ENCODE results near the gene HYLS1. TPM values are rescaled to one million over a fixed set of nuclear protein-coding genes. Genes with fewer than 3 reads are reported as not detected.
A peak's percentile ranks its signal among the peaks of the same experiment; 100 is the strongest.

Gene HYLS1
- polyA plus RNA-seq, 4 donors: 10.3 to 14.0 (median 13.4) TPM

DNA sequence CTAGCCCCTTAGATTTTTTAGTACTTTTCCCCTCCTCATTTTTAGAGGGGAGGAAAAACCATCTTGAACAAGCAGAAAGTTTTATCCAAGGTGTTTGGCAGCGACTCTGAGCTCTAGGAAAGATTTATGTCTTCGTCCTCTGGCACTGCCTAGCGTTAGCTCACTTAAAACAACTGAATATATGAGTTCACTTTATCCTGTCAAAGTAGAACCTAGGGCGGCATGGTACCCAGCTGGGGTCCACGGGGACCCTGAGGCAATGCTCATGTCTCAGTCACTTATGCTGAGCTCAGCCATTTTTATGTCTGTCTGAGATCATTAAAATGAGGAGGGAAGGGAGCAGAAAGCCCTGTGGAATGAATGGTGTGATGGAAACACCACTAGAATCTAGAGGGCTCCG is 44.2 kb downstream of the HYLS1 start:
- DNase-seq (ENCODE audit: low read depth in 4 of 4, low spot score in 3 of 4): no peak

GRCh38 chr11:125932301-125932700 is 44.8 kb downstream of the HYLS1 start:
- no peak for DNase-seq (ENCODE audit: low read depth in 4 of 4, low spot score in 3 of 4)

GRCh38 chr11:125933030-125933813 is 45.8 kb downstream of the HYLS1 start:
- DNase-seq (ENCODE audit: low read depth in 4 of 4, low spot score in 3 of 4): no peak

- DNase-seq (ENCODE audit: low read depth in 4 of 4, low spot score in 3 of 4): no peak
Observed at GRCh38 chr11:125934473-125934872, 47.0 kb downstream of the HYLS1 start.

DNA sequence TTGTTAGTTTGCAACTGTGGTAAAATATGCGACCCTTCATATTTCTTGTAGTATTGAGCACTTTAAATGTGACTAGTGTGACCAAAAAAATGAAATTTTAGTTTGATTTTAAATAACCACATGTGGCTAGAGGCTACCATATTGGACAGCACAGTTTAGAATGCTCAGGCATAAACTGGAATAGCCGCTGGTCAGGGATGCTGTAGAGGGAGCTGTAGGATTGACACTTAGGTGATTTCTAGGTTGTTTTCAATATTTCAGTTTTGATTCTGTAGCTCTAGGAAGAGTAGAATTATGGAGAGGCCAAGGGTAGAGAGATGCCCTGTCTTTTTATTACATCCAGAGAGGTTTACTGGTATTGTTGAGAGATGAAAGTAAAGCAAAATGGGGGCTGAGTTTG is 47.6 kb downstream of the HYLS1 start:
- DNase-seq (ENCODE audit: low read depth in 4 of 4, low spot score in 3 of 4): no peak

DNA sequence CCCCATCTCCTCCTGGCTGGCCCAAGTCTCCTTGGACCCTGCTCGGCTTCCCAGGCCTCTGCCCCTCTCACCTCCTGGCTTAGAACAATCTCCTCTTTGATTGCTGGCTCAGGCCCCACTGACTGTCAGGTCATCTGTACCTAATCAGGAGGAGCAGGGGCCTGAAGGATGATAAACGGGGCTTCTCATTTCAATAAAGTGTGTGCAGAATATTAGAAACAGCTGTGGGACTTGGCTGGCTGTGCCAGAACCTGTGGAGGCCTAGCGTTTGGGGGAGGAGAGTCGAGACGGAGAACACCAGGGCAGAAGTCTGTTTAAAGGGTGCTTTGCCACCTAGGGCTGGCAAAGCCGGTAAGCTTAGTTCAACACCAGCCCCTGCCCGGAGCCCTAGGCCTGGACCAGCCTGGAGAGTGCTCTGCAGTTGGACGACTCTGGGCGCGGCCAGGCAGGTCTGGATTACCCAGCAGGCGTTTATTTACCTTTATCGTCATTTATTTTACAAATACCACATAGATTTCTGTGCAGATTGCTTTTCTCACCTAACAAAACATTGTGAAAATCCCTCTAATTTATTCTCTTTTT is 48.2 kb downstream of the HYLS1 start:
- DNase-seq (ENCODE audit: low read depth in 4 of 4, low spot score in 3 of 4): no peak

DNA sequence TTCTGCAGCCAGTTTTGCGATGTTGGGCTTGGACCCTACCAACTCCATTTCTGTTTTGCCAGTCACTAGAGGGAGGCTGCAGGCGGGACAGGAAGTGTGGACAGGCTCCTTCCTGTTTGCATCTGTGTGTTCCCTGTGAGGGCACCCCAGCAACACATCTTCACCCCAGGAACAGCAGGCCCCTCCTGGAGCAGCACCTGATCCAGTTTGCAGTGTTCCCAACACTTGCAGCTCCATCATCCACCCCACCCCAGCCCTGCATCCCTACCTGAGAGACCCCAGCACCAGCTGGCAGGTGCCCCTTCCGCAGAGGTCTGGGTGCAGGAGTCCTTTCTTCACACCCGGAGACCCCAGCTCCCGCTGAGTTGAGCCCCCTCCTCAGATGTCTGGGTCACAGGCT is 51.0 kb downstream of the HYLS1 start:
- DNase-seq (ENCODE audit: low read depth in 4 of 4, low spot score in 3 of 4): no peak

GRCh38 chr11:125939081-125939521 is 51.6 kb downstream of the HYLS1 start:
- DNase-seq (ENCODE audit: low read depth in 4 of 4, low spot score in 3 of 4): no peak

- DNase-seq (ENCODE audit: low read depth in 4 of 4, low spot score in 3 of 4): no peak
Observed at GRCh38 chr11:125940145-125940544, 52.7 kb downstream of the HYLS1 start.

- no peak for DNase-seq (ENCODE audit: low read depth in 4 of 4, low spot score in 3 of 4)
Observed at GRCh38 chr11:125941267-125941618, 53.8 kb downstream of the HYLS1 start.

DNA sequence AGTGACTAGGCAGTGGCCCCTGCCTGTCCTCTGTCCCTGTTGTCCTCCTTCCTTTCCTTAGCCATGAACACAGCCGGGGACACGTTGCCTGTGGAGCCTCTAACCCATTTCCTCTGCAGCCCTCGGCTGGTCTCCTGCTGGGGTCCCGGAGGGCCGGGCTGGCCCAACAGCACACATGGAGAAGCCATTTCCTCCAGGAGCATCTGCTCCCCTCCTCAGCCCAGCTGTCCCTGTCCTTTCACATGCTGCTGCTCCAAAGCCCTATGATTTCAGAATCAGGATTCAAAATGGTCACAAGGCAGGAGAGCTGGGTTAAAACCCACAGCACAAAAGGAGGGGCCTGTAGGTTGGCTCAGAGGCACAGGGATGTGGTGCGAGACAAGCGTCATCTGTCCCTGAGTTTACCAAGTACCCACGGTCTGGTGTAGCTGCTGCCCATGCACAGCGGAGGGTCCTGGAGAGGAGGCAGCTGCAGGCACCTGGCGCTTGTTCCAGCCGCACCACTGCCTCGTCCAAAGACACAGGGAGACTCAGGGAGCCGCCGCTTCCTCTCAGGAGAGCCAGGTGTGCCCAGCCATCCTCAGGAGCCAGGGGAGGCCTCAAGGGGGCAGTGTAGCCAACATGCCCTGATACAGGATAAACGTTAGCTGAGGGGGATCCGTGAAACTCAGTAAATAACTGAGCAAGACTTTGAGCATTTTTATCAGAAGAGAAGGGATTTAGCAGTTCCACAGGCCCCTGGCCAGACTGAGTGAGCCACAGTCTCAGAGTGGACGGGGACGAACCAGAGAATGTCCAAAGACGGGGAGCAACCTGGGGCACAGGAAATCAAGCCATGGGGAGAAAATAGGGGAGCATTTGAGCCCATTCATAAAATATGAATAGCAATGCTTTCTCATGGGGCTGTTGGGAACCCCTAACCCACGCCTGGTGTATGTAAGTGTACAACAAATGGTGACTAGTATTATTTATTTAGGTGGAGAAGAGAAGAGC is 54.4 kb downstream of the HYLS1 start:
- peak in 2 of 4 donors; percentile 22 to 37 for DNase-seq (ENCODE audit: low read depth in 4 of 4, low spot score in 3 of 4)

DNA sequence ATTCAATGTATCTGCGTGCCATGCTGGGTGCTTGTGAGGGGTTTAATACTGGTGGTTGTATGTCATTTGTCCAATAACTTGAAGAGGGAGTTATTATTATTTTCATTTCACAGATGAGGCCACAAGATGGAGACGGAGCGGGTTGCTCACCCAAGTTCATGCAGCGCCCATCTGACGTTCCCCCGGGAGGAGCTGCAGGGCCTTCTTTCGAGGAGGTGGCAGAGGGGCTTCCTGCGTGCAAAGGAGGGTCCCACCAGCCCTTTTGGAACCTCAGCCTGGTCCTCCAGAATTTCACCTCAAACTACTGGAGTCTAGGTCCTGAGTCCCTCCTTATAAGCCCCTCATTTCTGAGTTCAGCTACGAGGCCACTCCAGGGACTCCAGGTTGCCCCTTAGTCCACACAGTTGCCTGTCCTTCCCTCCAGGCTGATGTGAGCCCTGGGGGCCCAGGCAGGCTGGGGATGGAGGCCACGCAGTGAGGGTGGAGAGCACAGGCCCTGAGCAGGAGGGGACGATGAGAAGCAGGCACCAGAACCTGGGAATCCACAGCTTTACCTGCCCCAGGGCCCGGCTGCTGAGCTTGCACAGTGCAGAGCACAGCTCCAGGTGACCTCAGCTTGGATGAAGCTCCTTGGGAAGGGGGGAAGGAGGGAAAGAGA is 55.4 kb downstream of the HYLS1 start:
- no peak for DNase-seq (ENCODE audit: low read depth in 4 of 4, low spot score in 3 of 4)

GRCh38 chr11:125943661-125944349 is 56.3 kb downstream of the HYLS1 start:
- DNase-seq (ENCODE audit: low read depth in 4 of 4, low spot score in 3 of 4): no peak

DNA sequence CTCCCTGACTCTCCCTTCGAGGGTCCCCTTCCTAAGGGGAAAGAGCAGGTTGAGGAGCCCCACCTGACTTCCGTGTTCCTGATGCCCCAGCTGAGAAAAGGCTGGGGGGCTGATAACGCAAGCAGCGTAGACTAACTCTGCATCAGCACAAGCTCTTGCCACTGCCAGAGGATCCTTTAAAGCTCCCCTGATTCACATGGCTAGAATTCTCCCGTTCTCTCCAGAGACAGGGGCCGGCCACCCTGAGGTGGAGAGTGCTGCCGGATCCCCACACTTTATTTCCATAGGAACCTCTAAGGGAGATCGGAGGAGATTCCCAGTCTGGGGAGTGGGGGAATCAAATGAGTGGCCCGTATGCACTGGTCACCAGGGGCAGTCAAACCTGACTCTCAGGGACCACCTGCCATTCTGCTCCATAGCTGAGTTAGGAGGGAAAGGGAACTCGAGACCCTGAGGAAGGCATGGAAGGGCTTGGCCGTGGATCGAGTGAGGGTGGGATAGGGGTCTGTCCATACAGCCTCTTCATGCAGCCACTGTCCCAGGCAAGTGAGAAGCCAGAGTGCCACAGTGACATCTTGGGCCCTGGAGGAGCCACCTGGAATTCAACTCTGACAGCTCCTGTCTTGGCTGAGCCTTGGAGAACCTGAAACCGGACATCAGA is 57.0 kb downstream of the HYLS1 start:
- DNase-seq (ENCODE audit: low read depth in 4 of 4, low spot score in 3 of 4): no peak

DNA sequence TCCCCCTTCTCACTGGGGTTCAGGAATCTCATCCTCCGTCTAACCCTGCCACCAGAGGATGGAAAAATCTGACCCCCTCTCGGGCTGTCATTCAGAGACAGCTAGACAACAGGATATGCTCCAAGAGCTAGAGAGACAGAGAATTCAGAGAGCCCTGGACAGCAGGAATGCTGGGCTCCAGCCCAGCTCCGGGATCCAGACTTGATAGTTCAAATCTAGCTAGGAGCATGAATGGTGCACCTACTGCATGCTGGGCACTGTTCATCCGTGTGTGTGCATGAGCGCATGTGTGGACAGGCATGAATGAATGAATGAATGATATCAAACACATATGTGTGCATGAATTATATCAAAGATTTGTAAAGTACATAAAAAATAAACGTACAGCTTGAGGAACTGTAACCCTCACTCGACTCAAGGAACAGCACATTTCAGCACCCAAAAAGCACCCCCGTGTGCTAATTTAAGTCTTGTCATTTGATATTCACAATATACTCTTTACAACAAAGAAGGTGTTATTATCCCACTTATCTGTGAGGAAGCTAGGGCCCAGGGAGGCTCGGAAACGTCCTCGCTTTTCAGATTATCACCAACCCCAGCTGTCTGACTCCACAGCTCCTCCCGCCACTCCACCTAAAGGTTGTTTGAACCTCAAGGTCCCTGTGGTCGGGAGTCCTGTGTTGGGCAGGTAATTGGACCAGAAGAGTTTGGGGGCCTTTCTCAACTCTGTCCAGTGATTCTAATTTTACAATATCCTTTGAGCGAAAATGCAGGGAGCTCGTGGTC is 57.7 kb downstream of the HYLS1 start:
- no peak for DNase-seq (ENCODE audit: low read depth in 4 of 4, low spot score in 3 of 4)

- no peak for DNase-seq (ENCODE audit: low read depth in 4 of 4, low spot score in 3 of 4)
Observed at GRCh38 chr11:125945797-125946520, 58.5 kb downstream of the HYLS1 start, which contains the start of gene VSIG10L2. TSS of gene VSIG10L2 (plus strand) at chr11:125946044. CDS start at chr11:125946056, 12 bp downstream.

GRCh38 chr11:125946712-125947418 is 59.4 kb downstream of the HYLS1 start:
- no peak for DNase-seq (ENCODE audit: low read depth in 4 of 4, low spot score in 3 of 4)

Data from right renal pelvis (tissue), 4 donors.